ENCODE measurements around the gene EMC10. TPM values are rescaled to one million over a fixed set of nuclear protein-coding genes. Genes with fewer than 3 reads are reported as not detected.

EMC10 gene
- total RNA-seq, 2 experiments from 2014 or later = 39.1 to 44.4 TPM

DNA sequence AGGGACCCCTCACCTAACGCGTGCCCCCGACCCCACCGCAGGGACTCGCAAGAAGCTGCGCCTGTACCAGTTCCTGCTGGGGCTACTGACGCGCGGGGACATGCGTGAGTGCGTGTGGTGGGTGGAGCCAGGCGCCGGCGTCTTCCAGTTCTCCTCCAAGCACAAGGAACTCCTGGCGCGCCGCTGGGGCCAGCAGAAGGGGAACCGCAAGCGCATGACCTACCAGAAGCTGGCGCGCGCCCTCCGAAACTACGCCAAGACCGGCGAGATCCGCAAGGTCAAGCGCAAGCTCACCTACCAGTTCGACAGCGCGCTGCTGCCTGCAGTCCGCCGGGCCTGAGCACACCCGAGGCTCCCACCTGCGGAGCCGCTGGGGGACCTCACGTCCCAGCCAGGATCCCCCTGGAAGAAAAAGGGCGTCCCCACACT is 48.3 kb upstream of the EMC10 start:
- Histone ChIP-seq H3K9me2 (ENCODE audit: insufficient read depth, low read length) (no peaks in the 10 kb centered on the region), H3K9me3 (ENCODE audit: low read length) (no peaks in the 10 kb centered on the region), H3K4me2 (ENCODE audit: low read length) (peak overlapping the region; percentile 23), H3K4me1 (ENCODE audit: insufficient read depth, low read length, poor library complexity, severe bottlenecking) (peaks cover 51% of the 10 kb centered on the region), H2AFZ (ENCODE audit: low read length) (no peak overlapping the region), H3K27ac (ENCODE audit: low read depth, low read length, poor library complexity, severe bottlenecking) (peak overlapping the region; percentile 87), H4K20me1 (ENCODE audit: insufficient read depth, low read length) (no peaks in the 10 kb centered on the region), H3K79me2 (ENCODE audit: insufficient read depth, low read depth, low read length) (no peaks in the 10 kb centered on the region), H3K36me3 (ENCODE audit: insufficient read depth, low read length) (peaks cover 58% of the 10 kb centered on the region), H3K4me3 (ENCODE audit: low read depth, low read length, poor library complexity, severe bottlenecking) (no peak overlapping the region)
- intact Hi-C loops (cut with micrococcal nuclease; ENCODE audit: unreplicated experiment) = no loop called here
- CTCF ChIA-PET (ENCODE audit: unreplicated experiment) = no interaction called here
- POLR2A ChIA-PET = no interaction called here
- no TSS peak for BruUV-seq (replicated peaks)
- DNase-seq (ENCODE audit: low spot score) = peak; percentile 39
- TF ChIP-seq EZH2phosphoT487 (IDR thresholded peaks at IDR 0.05; ENCODE audit: borderline replicate concordance, low read depth, low read length) = no peak
- TF ChIP-seq, protein P1, sequence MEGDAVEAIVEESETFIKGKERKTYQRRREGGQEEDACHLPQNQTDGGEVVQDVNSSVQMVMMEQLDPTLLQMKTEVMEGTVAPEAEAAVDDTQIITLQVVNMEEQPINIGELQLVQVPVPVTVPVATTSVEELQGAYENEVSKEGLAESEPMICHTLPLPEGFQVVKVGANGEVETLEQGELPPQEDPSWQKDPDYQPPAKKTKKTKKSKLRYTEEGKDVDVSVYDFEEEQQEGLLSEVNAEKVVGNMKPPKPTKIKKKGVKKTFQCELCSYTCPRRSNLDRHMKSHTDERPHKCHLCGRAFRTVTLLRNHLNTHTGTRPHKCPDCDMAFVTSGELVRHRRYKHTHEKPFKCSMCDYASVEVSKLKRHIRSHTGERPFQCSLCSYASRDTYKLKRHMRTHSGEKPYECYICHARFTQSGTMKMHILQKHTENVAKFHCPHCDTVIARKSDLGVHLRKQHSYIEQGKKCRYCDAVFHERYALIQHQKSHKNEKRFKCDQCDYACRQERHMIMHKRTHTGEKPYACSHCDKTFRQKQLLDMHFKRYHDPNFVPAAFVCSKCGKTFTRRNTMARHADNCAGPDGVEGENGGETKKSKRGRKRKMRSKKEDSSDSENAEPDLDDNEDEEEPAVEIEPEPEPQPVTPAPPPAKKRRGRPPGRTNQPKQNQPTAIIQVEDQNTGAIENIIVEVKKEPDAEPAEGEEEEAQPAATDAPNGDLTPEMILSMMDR (conservative IDR thresholded peaks at IDR 0.05; ENCODE audit: low read length) = no peak

DNA sequence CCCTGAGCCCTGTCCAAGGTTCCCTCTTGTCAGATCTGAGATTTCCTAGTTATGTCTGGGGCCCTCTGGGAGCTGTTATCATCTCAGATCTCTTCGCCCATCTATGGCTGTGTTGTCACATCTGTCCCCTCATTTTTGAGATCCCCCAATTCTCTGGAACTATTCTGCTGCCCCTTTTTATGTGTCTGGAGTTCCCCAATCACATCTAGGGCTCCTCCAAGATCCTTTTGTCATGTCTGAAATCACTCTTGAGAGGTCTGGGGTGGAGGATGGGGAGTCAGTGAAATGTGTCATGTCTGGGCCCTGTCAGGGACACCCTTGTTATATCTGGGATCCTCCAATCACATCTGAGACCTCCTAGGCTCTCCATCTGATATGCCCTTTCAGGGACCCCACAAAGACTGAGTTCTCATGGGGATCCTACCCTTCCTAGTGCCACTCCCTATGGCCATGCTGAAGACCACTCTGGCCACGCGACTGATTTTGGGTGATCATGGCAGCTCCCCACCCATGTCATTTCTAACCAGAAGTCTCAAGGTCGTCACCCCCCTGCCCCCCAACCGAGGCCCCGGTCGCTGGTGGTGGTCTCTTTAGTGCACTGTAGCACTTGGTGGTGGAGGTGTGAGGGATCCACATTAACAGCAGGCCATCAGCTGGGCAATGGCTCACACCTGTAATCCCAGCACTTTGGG is 47.4 kb upstream of the EMC10 start:
- TF ChIP-seq, protein P1 (conservative IDR thresholded peaks at IDR 0.05; ENCODE audit: low read length) = no peak
- TF ChIP-seq EZH2phosphoT487 (IDR thresholded peaks at IDR 0.05; ENCODE audit: borderline replicate concordance, low read depth, low read length) = no peak
- peak overlapping the region; percentile 87 for H3K27ac ChIP-seq (ENCODE audit: low read depth, low read length, poor library complexity, severe bottlenecking)
- CTCF ChIA-PET (ENCODE audit: unreplicated experiment) = no interaction called here
- intact Hi-C loops (cut with micrococcal nuclease; ENCODE audit: unreplicated experiment) = no loop called here
- no peaks in the 10 kb centered on the region for H3K9me2 ChIP-seq (ENCODE audit: insufficient read depth, low read length)
- no peaks in the 10 kb centered on the region for H3K9me3 ChIP-seq (ENCODE audit: low read length)
- H3K4me1 ChIP-seq (ENCODE audit: insufficient read depth, low read length, poor library complexity, severe bottlenecking) = peaks cover 60% of the 10 kb centered on the region
- no peak overlapping the region for H3K4me3 ChIP-seq (ENCODE audit: low read depth, low read length, poor library complexity, severe bottlenecking)
- peaks cover 49% of the 10 kb centered on the region for H3K36me3 ChIP-seq (ENCODE audit: insufficient read depth, low read length)
- no peaks in the 10 kb centered on the region for H4K20me1 ChIP-seq (ENCODE audit: insufficient read depth, low read length)
- POLR2A ChIA-PET = interaction anchor here (0.6 kb wide), 1 partner anchor 32 kb away, joined by 3 read pairs; no protein-coding TSS in a partner anchor
- DNase-seq (ENCODE audit: low spot score) = no peak
- no TSS peak for BruUV-seq (replicated peaks)
- no peak overlapping the region for H3K4me2 ChIP-seq (ENCODE audit: low read length)
- H3K79me2 ChIP-seq (ENCODE audit: insufficient read depth, low read depth, low read length) = no peaks in the 10 kb centered on the region
- no peak overlapping the region for H2AFZ ChIP-seq (ENCODE audit: low read length)

DNA sequence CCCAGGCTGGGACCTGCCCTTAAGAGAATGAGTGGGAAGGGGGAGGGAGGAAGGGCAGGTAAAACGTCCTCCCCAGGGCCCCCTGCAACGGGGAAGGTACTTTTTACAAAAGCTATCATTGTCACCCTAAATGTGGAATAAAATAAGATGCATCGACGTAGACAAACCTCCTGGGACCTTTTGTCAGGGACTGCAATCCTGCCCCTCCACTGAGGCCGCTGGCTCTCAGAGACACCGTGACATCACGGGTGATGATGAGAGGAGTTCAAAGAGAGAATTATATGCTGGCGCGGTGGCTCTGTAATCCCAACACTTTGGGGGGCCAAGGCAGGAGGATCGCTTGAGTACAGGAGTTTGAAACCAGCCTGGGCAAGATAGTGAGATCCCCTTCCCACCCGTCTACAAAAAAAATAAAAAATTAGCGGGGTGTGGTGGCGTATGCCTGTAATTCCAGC is 45.4 kb upstream of the EMC10 start:
- intact Hi-C loops (cut with micrococcal nuclease; ENCODE audit: unreplicated experiment) = loop anchor here (1.0 kb wide), 1 partner anchor 13 kb away; the partner anchor contains the start of gene SPIB
- CTCF ChIA-PET (ENCODE audit: unreplicated experiment) = no interaction called here
- Histone ChIP-seq H3K9me2 (ENCODE audit: insufficient read depth, low read length) (no peaks in the 10 kb centered on the region), H2AFZ (ENCODE audit: low read length) (peak overlapping the region; percentile 27; the same call in 1 of the 2 replicates), H3K4me3 (ENCODE audit: low read depth, low read length, poor library complexity, severe bottlenecking) (peak overlapping the region; percentile 68), H3K4me2 (ENCODE audit: low read length) (peak overlapping the region; percentile 96), H3K36me3 (ENCODE audit: insufficient read depth, low read length) (peaks cover 34% of the 10 kb centered on the region), H4K20me1 (ENCODE audit: insufficient read depth, low read length) (no peaks in the 10 kb centered on the region), H3K4me1 (ENCODE audit: insufficient read depth, low read length, poor library complexity, severe bottlenecking) (peaks cover 80% of the 10 kb centered on the region), H3K27ac (ENCODE audit: low read depth, low read length, poor library complexity, severe bottlenecking) (peak overlapping the region; percentile 87), H3K79me2 (ENCODE audit: insufficient read depth, low read depth, low read length) (no peaks in the 10 kb centered on the region), H3K9me3 (ENCODE audit: low read length) (no peaks in the 10 kb centered on the region)
- no TSS peak for BruUV-seq (replicated peaks)
- DNase-seq (ENCODE audit: low spot score) = peak; percentile 64
- POLR2A ChIA-PET = no interaction called here
- TF ChIP-seq EZH2phosphoT487 (IDR thresholded peaks at IDR 0.05; ENCODE audit: borderline replicate concordance, low read depth, low read length) = no peak
